Panc1 (cell line): Measurements from ENCODE around the gene ARFGEF3. TPM values are rescaled to one million over a fixed set of nuclear protein-coding genes. Genes with fewer than 3 reads are reported as not detected.

Experiments used
- ATAC-seq: fragments of 200-7000 bp; cut with Tn5 transposase; 2 replicates; pipeline ENCODE4 v1.9.1; 2020; ENCODE audit warnings: mild to moderate bottlenecking, moderate library complexity
- BruUV-seq: library from RNA; stranded (reverse); fragments of 400-500 nt; replicated peaks from 2 replicates; lab custom pipeline; 2021; lab: Mats Ljungman, UMichigan
- CTCF ChIA-PET: fragments of 300-600 bp; sonication (Branson Sonifier 250); formaldehyde crosslinking; loops from one replicate; lab custom pipeline; 2022; ENCODE audit warnings: antibody characterized with exemption; lab: Charles Lee
- POLR2A ChIA-PET: fragments of 300-600 bp; sonication (Branson Sonifier 250); formaldehyde crosslinking; loops from one replicate; lab custom pipeline; 2022; ENCODE audit warnings: antibody characterized with exemption; lab: Charles Lee
- DNase-seq: peaks from one replicate; pipeline ENCODE4 v3.0.0-alpha.2; 2010; ENCODE audit warnings: low read depth, low spot score
- H3K27ac ChIP-seq: 2 replicates; pipeline ENCODE4 v1.5.1; 2011; ENCODE audit warnings: mild to moderate bottlenecking, low read length, inconsistent platforms
- H3K27me3 ChIP-seq: fragments of 200-500 bp; sonication (Bioruptor generic); 2 replicates; pipeline ENCODE4 v1.6.0; 2014; ENCODE audit warnings: low read length, inconsistent platforms; ENCODE audit not compliant: control insufficient read depth, insufficient read depth
- H3K36me3 ChIP-seq: fragments of 200-500 bp; sonication (Bioruptor generic); 2 replicates; pipeline ENCODE4 v1.5.1; 2014; ENCODE audit warnings: inconsistent platforms, mild to moderate bottlenecking, low read length, moderate library complexity; ENCODE audit not compliant: control insufficient read depth, insufficient read depth
- H3K4me1 ChIP-seq: 2 replicates; pipeline ENCODE4 v1.5.1; 2011; ENCODE audit warnings: inconsistent platforms, mild to moderate bottlenecking, low read length, moderate library complexity; ENCODE audit not compliant: control insufficient read depth, insufficient read depth
- H3K4me3 ChIP-seq, 2 experiments: 2 replicates each; pipeline ENCODE4 v1.5.1; 2011 to 2012; ENCODE audit warnings: low read depth in 2 of 2, low read length in 2 of 2, mild to moderate bottlenecking in 2 of 2, inconsistent platforms in 1 of 2, moderate library complexity in 1 of 2
- H3K9me3 ChIP-seq: fragments of 200-500 bp; sonication (Bioruptor generic); 2 replicates; pipeline ENCODE4 v1.5.1; 2014; ENCODE audit warnings: low read depth, mild to moderate bottlenecking, inconsistent platforms, low read length, moderate library complexity; ENCODE audit not compliant: control insufficient read depth, insufficient read depth
- POLR2AphosphoS5 ChIP-seq: IDR thresholded peaks from 2 replicates; pipeline ENCODE4 v1.6.1; 2012; ENCODE audit warnings: mild to moderate bottlenecking, low read depth, low read length, moderate library complexity
- SIN3A ChIP-seq: IDR thresholded peaks from 2 replicates; pipeline ENCODE4 v1.6.1; 2012; ENCODE audit warnings: low read depth, mild to moderate bottlenecking, low read length, moderate library complexity, borderline replicate concordance; ENCODE audit not compliant: insufficient read depth
- TCF7L2 ChIP-seq: IDR thresholded peaks from 2 replicates; pipeline ENCODE4 v1.6.1; 2011; ENCODE audit warnings: mild to moderate bottlenecking, low read depth, low read length, inconsistent platforms
- in situ Hi-C: cut with HindIII; loops from 2 replicates; pipeline ENCODE4 v1.10.0; 2016; ENCODE audit warnings: low sequenced_read_pairs, low pct_unique_long_range_greater_than_20kb
- intact Hi-C: fragments of 100-400 bp; cut with micrococcal nuclease; formaldehyde crosslinking; loops from one replicate; pipeline ENCODE4 v1.10.0; 2022; ENCODE audit not compliant: unreplicated experiment
- total RNA-seq: library from RNA; stranded (reverse); gene quantifications from one replicate; pipeline ENCODE4 v1.2.1, GENCODE V29; 2021; ENCODE audit not compliant: unreplicated experiment
- TF ChIP-seq, protein P1 (sequence below): fragments of 450-650 bp; IDR thresholded peaks from 2 replicates; pipeline ENCODE4 v1.5.1; 2017; ENCODE audit warnings: mild to moderate bottlenecking
- TF ChIP-seq, protein P2 (sequence below), 2 experiments: IDR thresholded peaks; 2 replicates each; pipeline ENCODE4 v1.6.1; 2011 to 2012; ENCODE audit warnings: low read depth in 2 of 2, control low read depth in 1 of 2, low read length in 1 of 2, mild to moderate bottlenecking in 1 of 2, moderate library complexity in 1 of 2; ENCODE audit not compliant: insufficient read depth in 1 of 2

ARFGEF3 gene
- total RNA-seq, 1 experiment from 2014 or later: 1.5 TPM

DNA sequence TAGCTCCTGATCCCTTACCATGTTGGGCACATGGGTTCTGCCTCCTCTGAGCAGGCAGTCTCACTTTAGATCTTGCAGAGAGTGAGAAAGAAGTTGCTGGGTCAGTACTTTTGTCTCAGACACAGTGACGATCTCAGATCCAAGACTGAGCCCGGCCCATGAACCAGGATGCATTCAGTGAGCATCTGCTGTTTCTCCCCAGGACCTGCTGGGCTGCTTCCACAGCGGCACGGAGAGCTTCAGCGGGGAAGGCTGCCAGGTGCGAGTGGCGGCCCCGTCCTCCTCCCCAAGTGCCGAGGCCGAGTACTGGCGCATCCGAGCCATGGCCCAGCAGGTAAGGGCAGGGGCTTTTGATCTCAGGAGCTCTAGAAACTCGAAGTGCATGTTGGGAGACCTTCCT, 162.1 kb downstream of the ARFGEF3 start:
- CTCF ChIA-PET: no interaction called here
- Histone ChIP-seq H3K27ac (no peak overlapping the region), H3K36me3 (no peaks in the 10 kb centered on the region), H3K27me3 (no peaks in the 10 kb centered on the region), H3K4me1 (no peaks in the 10 kb centered on the region), H3K9me3 (no peaks in the 10 kb centered on the region), H3K4me3 (no peak overlapping the region)
- intact Hi-C loops (no loop called here), in situ Hi-C loops (no loop called here)
- ATAC-seq (no peak), DNase-seq (no peak)
- POLR2A ChIA-PET: no interaction called here
- no TSS peak for BruUV-seq
- no peak for TF ChIP-seq SIN3A

DNA sequence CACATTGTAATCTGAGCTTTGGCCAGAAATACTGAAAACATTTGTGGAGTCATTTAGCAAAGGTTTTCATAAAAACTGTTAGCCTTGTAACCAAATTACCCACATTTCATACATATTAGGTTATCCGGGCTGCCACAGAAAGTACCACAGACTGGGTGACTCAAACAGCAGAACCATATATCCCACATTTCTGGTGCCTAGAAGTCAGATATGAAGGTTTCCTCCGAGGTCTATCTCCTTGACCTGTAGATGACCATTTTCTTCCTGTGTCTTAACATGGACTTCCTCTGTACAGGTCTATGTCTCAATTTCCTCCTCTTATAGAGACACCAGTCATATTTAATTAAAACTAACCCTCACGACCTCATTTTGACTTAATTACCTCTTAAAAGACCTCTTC, 166.5 kb downstream of the ARFGEF3 start:
- H3K27me3 ChIP-seq: no peaks in the 10 kb centered on the region
- ATAC-seq: no peak
- H3K4me3 ChIP-seq: no peak overlapping the region
- ChIA-PET POLR2A (no interaction called here), CTCF (no interaction called here)
- no peaks in the 10 kb centered on the region for H3K36me3 ChIP-seq
- in situ Hi-C loops (no loop called here), intact Hi-C loops (no loop called here)
- no peaks in the 10 kb centered on the region for H3K4me1 ChIP-seq
- H3K9me3 ChIP-seq: no peaks in the 10 kb centered on the region
- DNase-seq: no peak
- H3K27ac ChIP-seq: no peak overlapping the region
- BruUV-seq: no TSS peak
- TF ChIP-seq SIN3A (no peak), POLR2AphosphoS5 (no peak), TCF7L2 (no peak)
- TF ChIP-seq, protein P1, sequence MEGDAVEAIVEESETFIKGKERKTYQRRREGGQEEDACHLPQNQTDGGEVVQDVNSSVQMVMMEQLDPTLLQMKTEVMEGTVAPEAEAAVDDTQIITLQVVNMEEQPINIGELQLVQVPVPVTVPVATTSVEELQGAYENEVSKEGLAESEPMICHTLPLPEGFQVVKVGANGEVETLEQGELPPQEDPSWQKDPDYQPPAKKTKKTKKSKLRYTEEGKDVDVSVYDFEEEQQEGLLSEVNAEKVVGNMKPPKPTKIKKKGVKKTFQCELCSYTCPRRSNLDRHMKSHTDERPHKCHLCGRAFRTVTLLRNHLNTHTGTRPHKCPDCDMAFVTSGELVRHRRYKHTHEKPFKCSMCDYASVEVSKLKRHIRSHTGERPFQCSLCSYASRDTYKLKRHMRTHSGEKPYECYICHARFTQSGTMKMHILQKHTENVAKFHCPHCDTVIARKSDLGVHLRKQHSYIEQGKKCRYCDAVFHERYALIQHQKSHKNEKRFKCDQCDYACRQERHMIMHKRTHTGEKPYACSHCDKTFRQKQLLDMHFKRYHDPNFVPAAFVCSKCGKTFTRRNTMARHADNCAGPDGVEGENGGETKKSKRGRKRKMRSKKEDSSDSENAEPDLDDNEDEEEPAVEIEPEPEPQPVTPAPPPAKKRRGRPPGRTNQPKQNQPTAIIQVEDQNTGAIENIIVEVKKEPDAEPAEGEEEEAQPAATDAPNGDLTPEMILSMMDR: no peak
- TF ChIP-seq, protein P2, sequence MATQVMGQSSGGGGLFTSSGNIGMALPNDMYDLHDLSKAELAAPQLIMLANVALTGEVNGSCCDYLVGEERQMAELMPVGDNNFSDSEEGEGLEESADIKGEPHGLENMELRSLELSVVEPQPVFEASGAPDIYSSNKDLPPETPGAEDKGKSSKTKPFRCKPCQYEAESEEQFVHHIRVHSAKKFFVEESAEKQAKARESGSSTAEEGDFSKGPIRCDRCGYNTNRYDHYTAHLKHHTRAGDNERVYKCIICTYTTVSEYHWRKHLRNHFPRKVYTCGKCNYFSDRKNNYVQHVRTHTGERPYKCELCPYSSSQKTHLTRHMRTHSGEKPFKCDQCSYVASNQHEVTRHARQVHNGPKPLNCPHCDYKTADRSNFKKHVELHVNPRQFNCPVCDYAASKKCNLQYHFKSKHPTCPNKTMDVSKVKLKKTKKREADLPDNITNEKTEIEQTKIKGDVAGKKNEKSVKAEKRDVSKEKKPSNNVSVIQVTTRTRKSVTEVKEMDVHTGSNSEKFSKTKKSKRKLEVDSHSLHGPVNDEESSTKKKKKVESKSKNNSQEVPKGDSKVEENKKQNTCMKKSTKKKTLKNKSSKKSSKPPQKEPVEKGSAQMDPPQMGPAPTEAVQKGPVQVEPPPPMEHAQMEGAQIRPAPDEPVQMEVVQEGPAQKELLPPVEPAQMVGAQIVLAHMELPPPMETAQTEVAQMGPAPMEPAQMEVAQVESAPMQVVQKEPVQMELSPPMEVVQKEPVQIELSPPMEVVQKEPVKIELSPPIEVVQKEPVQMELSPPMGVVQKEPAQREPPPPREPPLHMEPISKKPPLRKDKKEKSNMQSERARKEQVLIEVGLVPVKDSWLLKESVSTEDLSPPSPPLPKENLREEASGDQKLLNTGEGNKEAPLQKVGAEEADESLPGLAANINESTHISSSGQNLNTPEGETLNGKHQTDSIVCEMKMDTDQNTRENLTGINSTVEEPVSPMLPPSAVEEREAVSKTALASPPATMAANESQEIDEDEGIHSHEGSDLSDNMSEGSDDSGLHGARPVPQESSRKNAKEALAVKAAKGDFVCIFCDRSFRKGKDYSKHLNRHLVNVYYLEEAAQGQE (IDR thresholded peaks at IDR 0.05; ENCODE audit: insufficient read depth in 1 of 2, low read depth in 2 of 2, low read length in 1 of 2): no peak

DNA sequence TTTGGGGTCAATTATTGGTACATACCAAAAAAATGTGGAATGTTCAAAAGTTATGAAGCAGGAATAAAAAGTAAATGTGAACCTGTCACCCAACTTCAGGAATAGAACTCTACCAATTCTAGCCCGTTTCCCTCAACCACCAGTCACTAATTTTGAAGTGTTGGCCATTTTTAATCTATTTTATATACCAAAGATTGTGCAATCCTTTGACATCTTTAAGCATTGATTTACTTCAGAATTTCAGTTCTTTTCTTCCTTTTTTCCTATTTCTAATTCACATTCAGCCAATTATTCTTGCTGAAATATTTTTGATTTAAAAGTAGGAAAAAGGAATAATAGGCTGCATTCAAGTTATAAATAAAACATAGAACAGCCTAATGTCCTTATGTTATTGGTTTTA, 169.0 kb downstream of the ARFGEF3 start:
- Histone ChIP-seq H3K27me3 (no peaks in the 10 kb centered on the region), H3K4me1 (no peaks in the 10 kb centered on the region), H3K4me3 (no peak overlapping the region), H3K9me3 (no peaks in the 10 kb centered on the region), H3K36me3 (no peaks in the 10 kb centered on the region), H3K27ac (no peak overlapping the region)
- POLR2A ChIA-PET: interaction anchor here (0.6 kb wide), 1 partner anchor 723 kb away, joined by 3 read pairs; no protein-coding TSS in a partner anchor
- no peak for DNase-seq
- in situ Hi-C loops: no loop called here
- intact Hi-C loops: no loop called here
- no peak for ATAC-seq
- CTCF ChIA-PET: no interaction called here
- TF ChIP-seq TCF7L2: no peak
- no peak for TF ChIP-seq SIN3A
- BruUV-seq: no TSS peak
